HuH-7.5 (cell line): Measurements from ENCODE around the gene IFFO2.
"Not testable (repeated sequence)": the region's sequence is repeated elsewhere in the genome, so short reads cannot be mapped to it uniquely, and the experiment has no call there.

Source experiments
- DNase-seq: peaks from one replicate; pipeline ENCODE4 v3.0.0; 2011; ENCODE audit warnings: low spot score

The IFFO2 gene

GRCh38 chr1:18893120-18893519 is 63.4 kb downstream of the IFFO2 start:
- DNase-seq, result no peak

GRCh38 chr1:18891858-18892257 is 64.6 kb downstream of the IFFO2 start:
- not testable (repeated sequence) for DNase-seq

DNA sequence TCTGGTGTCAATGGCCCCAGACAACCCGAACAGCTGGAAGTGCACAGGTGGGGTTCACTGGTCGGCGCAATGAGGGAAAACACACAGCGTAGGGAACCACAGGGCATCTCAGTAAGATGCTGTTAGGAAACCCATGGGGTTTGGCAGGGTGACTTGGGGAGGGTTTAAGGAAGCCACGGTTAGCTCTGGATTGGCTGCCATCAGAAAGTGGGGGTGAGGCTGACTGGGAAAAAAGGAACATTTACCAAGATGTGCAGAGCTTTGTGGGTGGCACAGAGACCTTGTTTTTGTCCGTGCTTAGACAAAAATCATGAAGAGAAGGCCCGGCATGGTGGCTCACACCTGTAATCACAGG is 65.1 kb downstream of the IFFO2 start:
- no peak for DNase-seq

DNA sequence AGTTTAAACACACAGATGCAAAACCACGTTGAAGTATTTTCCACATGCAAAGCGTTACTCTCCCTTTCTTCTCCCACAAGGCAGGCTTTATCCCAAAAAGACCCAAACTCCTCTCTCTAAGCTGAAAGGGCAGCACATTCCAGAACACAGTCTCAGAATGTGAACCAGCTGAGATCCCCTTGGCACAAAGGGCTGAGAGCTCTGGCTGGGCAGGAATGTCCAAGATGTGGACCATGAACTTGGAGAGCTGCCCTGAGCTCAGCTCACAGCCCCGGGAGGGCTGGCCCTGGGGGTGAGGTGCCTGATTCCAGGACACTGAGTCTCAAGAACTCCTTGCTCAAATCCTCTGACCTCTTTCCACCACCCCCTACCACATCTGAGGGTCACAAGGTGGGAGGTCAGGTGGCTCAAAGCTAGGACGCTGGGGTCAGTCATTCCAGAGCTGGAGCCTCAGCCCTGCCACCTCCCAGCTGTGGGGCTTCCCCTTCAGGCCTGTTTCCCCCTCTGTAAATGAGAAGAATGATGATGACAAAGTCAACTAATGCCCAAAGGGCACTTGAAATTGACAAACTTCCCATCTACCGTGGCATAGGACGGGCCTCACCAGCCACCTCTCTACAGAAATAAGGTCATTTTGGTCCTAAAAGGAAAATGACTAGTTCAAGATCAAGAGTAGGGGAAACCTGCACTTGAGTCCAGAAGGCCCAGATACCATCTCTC is 65.6 kb downstream of the IFFO2 start:
- no peak for DNase-seq

DNA sequence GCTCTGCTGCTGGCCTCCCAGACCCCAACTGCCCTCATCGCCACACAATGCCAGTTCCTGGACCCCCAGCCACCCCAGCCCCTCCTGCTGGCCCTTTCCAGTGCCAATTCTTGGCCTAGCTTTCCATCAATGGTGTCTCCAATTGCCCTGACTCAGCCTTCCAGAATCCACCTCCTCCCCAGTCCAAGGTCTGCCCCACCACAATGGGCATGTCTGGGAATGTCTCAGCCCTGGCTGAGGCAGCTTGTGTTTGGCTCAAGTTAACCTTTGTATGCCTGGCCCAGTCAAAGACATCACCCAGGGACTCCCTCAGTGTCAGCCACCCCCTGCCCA is 70.5 kb downstream of the IFFO2 start:
- no peak for DNase-seq

- no peak for DNase-seq
Measured at GRCh38 chr1:18885311-18886002, 71.0 kb downstream of the IFFO2 start.

DNA sequence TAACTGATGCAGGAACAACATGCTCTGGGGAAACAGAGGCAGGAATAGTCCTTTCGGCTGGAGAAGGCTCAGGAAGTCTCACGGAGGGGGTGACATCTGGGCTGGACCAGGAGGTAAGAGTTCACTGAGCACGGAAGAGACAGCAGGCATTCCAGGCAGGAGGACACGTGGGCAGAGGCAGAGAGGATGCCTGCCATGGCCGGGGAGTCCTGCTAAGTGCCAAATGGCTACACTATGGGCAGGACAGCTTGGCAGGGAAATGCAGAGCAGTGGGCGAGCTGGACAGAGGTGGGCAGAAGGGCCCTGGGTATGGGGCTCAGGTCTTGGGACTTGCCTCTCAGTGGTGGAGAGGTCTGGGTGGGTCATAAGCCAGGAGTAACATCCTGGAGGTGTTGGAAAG is 71.7 kb downstream of the IFFO2 start:
- DNase-seq, result no peak

GRCh38 chr1:18884419-18884717 is 72.1 kb downstream of the IFFO2 start:
- DNase-seq, result no peak

DNA sequence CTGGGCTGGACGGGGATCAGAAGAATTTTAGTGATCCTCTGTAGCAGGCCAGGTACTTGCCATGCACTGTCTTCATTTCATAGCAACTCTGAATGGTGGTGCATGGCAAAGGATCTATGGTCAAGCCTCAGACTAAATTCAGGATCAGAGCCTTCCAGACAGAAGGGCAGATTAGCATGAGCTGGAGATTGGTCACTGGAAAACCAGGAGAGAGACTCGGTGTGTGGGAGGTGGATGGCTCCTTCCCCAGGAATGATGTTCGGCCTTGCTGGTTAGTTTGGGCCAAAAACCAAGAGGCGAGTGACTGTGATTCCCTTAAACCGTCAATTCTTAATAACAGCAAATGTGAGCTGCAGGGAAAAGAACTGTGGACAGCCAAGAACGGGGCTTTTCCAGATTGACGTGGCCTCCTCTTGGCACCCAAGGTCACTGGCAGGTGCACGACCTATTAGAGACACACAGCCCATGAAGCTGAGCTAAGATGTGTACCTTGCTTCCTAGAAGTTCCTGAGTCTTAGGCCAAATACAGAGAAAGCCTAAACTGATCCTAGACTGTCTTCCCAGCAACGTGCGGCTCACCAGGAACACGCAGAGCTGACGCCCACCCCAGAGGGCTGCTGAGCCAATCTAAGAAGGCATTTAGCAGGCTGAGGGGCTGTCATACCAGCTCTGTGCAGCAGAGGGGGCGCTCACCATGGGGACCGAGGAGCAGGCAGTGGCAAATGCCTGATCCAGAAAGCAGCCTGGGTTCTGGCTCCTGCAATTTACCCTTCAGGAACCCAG is 72.6 kb downstream of the IFFO2 start:
- peak; percentile 84 for DNase-seq

DNA sequence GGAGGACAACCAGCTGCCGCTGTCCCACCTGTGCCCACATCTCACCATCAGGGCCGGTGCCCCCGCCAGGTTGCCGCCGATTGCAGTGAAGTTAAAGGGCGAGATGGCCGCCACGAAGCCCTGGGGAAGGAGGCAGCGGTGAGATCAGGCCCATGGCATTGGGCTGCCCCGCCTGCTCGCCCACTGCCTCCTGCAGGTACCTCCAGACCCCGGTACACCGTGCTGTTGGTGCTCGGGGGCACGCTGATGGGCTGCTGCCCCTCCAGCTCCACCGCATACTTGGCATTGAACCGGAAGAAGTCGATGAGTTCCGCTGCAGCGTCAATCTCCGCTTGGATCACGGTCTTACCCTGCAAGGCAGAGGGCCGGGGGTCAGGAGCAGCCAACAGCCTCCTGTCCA is 73.4 kb downstream of the IFFO2 start:
- no peak for DNase-seq

- DNase-seq, result no peak
Measured at GRCh38 chr1:18882486-18882885, 74.0 kb downstream of the IFFO2 start.

GRCh38 chr1:18881642-18882431 is 74.6 kb downstream of the IFFO2 start:
- DNase-seq, result no peak

GRCh38 chr1:18881164-18881563 is 75.3 kb downstream of the IFFO2 start:
- DNase-seq, result no peak

DNA sequence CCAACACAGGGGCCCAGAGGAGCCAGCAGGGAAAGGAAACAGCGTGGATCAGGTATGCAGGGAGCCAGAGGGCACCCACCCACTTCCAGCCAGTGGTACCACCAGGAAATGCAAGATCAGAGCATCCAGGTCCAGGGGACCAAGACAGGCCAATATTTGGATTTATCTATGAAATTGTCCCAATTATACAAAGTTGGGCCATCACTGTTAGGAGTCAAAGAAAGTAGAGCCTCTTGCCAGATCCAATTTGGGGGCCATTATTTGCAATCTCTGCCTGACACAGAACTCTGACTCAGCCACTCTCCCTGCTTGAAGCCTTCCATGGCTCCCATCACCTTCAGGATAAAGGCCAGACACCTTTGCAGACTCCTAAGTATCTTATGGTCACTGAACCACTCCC is 75.9 kb downstream of the IFFO2 start:
- no peak for DNase-seq

GRCh38 chr1:18879791-18880309 is 76.6 kb downstream of the IFFO2 start:
- no peak for DNase-seq

- DNase-seq, result no peak
Measured at GRCh38 chr1:18879215-18879790, 77.2 kb downstream of the IFFO2 start.

DNA sequence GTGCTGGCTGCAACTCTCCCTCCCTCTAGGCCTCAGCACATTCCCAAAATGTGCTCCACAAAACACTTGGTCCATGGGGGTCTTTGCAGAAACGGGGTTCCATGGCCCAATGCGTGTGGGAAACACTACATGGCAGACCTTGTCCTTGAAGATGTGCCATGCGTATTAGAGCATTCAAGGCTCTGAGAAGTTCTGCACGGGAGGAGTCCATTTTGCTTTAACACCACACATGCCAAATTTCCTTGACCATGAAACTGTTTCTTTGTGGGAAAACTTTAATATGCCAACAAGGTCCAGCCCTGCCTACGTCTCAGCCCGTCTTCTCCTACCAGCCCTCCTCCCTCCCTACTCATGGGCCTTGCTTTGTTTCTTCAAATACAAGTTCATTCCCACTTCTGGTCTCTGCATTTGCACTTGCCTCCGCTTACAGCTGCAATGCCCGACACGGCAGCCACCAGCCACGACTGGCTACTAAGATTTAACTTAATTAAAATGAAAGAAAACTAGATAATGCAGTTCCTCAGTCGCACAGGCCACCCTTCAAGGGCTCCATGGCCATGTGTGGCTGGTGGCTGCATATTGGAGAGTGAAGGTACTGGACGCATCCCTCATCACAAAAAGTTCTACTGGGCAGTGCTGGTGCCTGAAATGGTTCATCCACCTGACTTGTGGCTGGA is 77.8 kb downstream of the IFFO2 start:
- no peak for DNase-seq

DNA sequence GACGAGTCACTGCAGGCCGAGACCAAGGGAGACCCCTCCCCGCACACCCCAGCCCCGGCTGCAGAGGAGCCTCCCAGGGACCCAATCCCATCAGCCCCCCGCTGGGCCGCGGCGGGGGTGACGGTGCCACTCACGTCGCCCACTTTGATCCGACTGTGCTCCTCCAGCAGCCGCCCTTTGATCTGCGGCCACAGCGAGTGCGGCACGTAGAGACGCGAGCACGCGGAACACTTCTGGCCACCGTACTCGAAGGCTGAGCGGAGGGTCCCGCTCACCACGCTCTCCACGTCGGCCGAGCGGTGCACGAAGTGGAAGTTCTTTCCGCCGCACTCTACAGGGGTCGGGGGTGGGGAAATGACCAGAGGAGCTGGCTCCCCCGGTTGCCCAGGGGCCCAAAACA is 79.2 kb downstream of the IFFO2 start:
- no peak for DNase-seq

GRCh38 chr1:18876210-18876609 is 80.3 kb downstream of the IFFO2 start:
- no peak for DNase-seq

- no peak for DNase-seq
Measured at GRCh38 chr1:18875796-18876128, 80.7 kb downstream of the IFFO2 start.

- DNase-seq, result peak; percentile 91
Measured at GRCh38 chr1:18875107-18875795, 81.2 kb downstream of the IFFO2 start.
